Activated naive CD4-positive, alpha-beta T cell treated with anti-CD3 and anti-CD28 coated beads for 36 hours (primary cell): ENCODE measurements around the gene ICAM1. TPM values are rescaled to one million over a fixed set of nuclear protein-coding genes. Genes with fewer than 3 reads are reported as not detected.

Experiments used
- CTCF ChIA-PET: fragments of 350-600 bp; sonication (Branson Sonifier 250); formaldehyde crosslinking; loops from one replicate; lab custom pipeline; 2021; ENCODE audit warnings: antibody characterized with exemption; lab: Charles Lee
- DNase-seq: peaks from one replicate; pipeline ENCODE4 v3.0.0-alpha.2; 2020
- H3K27ac Mint-ChIP-seq: one replicate; pipeline ENCODE4 v1.8.0; 2021; ENCODE audit warnings: mild to moderate bottlenecking, mixed read lengths
- H3K27me3 Mint-ChIP-seq: one replicate; pipeline ENCODE4 v1.8.0; 2021; ENCODE audit warnings: low read depth, mixed read lengths
- H3K36me3 Mint-ChIP-seq: one replicate; pipeline ENCODE4 v1.8.0; 2021; ENCODE audit warnings: low read depth, mixed read lengths
- H3K4me1 Mint-ChIP-seq: one replicate; pipeline ENCODE4 v1.8.0; 2021; ENCODE audit warnings: low read depth, mixed read lengths
- H3K4me3 Mint-ChIP-seq: one replicate; pipeline ENCODE4 v1.8.0; 2021; ENCODE audit warnings: mild to moderate bottlenecking, moderate library complexity, mixed read lengths
- H3K9me3 Mint-ChIP-seq: one replicate; pipeline ENCODE4 v1.8.0; 2021; ENCODE audit warnings: mixed read lengths
- intact Hi-C: fragments of 100-400 bp; cut with micrococcal nuclease; formaldehyde crosslinking; loops from one replicate; pipeline ENCODE4 v1.15.1; 2023
- total RNA-seq, 2 experiments: library from RNA; stranded (reverse); gene quantifications; one replicate each; pipeline ENCODE4 v1.2.3, GENCODE V29; 2021

The ICAM1 gene
- 10 to 100 TPM; 11.5 to 12.0 TPM for total RNA-seq

GRCh38 chr19:10270616-10271394 lies at the start of gene ICAM1:
ICAM1 (plus strand) TSS chr19:10271120; CDS start chr19:10271160, 40 bp downstream.
- H3K27me3 Mint-ChIP-seq, result no peaks in the 10 kb centered on the region
- intact Hi-C loops, result loop anchor here (1.0 to 2.0 kb wide), 5 partner anchors 18 to 232 kb away; partner anchors contain the start of genes FDX2, ICAM5, KEAP1 and RAVER1

GRCh38 chr19:10222201-10222890 lies 48.6 kb upstream of the ICAM1 start:
- no peak overlapping the region for H3K27ac Mint-ChIP-seq
- peaks cover 4% of the 10 kb centered on the region for H3K36me3 Mint-ChIP-seq
- H3K27me3 Mint-ChIP-seq, result no peaks in the 10 kb centered on the region
- H3K4me3 Mint-ChIP-seq, result no peak overlapping the region
- intact Hi-C loops, result no loop called here
- no peak for DNase-seq
- CTCF ChIA-PET, result interaction anchor here (0.7 kb wide), 1 partner anchor 529 kb away, joined by 5 read pairs; no protein-coding TSS in a partner anchor
- no peaks in the 10 kb centered on the region for H3K9me3 Mint-ChIP-seq
- peaks cover 3% of the 10 kb centered on the region for H3K4me1 Mint-ChIP-seq

More at GRCh38 chr19:10270616-10271394, at the start of gene ICAM1:
- Mint-ChIP-seq H3K4me1 (peaks cover 34% of the 10 kb centered on the region), H3K36me3 (peaks cover 13% of the 10 kb centered on the region), H3K9me3 (no peaks in the 10 kb centered on the region), H3K27ac (peak within 1 kb of the TSS; percentile 85), H3K4me3 (peak within 1 kb of the TSS; percentile 78)
- CTCF ChIA-PET, result interaction anchor here (0.6 to 5.4 kb wide), 23 partner anchors 9 to 338 kb away, joined by 3 to 85 read pairs (median 4); partner anchors contain the start of genes ICAM4, ICAM5 and TYK2
- peak; percentile 86 for DNase-seq

- H3K27ac Mint-ChIP-seq, result no peak overlapping the region
- no peak for DNase-seq
- no peak overlapping the region for H3K4me3 Mint-ChIP-seq
- CTCF ChIA-PET, result interaction anchor here (0.6 kb wide), 2 partner anchors 8 to 291 kb away, joined by 4 to 7 read pairs; no protein-coding TSS in a partner anchor
- H3K9me3 Mint-ChIP-seq, result no peaks in the 10 kb centered on the region
- peaks cover 3% of the 10 kb centered on the region for H3K4me1 Mint-ChIP-seq
- peaks cover 4% of the 10 kb centered on the region for H3K36me3 Mint-ChIP-seq
- intact Hi-C loops, result no loop called here
- H3K27me3 Mint-ChIP-seq, result no peaks in the 10 kb centered on the region
Measured at GRCh38 chr19:10223488-10224213, 47.3 kb upstream of the ICAM1 start.

GRCh38 chr19:10224337-10224736 lies 46.6 kb upstream of the ICAM1 start:
- Mint-ChIP-seq H3K4me3 (no peak overlapping the region), H3K4me1 (peaks cover 2% of the 10 kb centered on the region), H3K27ac (no peak overlapping the region), H3K36me3 (peaks cover 4% of the 10 kb centered on the region), H3K9me3 (no peaks in the 10 kb centered on the region), H3K27me3 (no peaks in the 10 kb centered on the region)
- intact Hi-C loops, result no loop called here
- CTCF ChIA-PET, result interaction anchor here (0.6 to 0.7 kb wide), 2 partner anchors 9 to 15 kb away, joined by 3 to 7 read pairs; no protein-coding TSS in a partner anchor
- DNase-seq, result no peak

- peaks cover 12% of the 10 kb centered on the region for H3K4me1 Mint-ChIP-seq
- CTCF ChIA-PET, result interaction anchor here (0.6 to 9.0 kb wide), 3 partner anchors 10 to 24 kb away, joined by 3 to 58 read pairs (median 4); partner anchors contain the start of gene MRPL4
- intact Hi-C loops, result no loop called here
Measured at GRCh38 chr19:10226021-10226375, 44.9 kb upstream of the ICAM1 start.

GRCh38 chr19:10226376-10227025 lies 44.4 kb upstream of the ICAM1 start:
- Mint-ChIP-seq H3K36me3 (peaks cover 4% of the 10 kb centered on the region), H3K27me3 (no peaks in the 10 kb centered on the region), H3K4me3 (no peak overlapping the region), H3K9me3 (no peaks in the 10 kb centered on the region), H3K4me1 (peaks cover 12% of the 10 kb centered on the region), H3K27ac (no peak overlapping the region)
- intact Hi-C loops, result no loop called here
- CTCF ChIA-PET, result interaction anchor here (0.6 to 9.0 kb wide), 4 partner anchors 9 to 142 kb away, joined by 3 to 58 read pairs (median 4); partner anchors contain the start of gene MRPL4
- no peak for DNase-seq

More at GRCh38 chr19:10226021-10226375, 44.9 kb upstream of the ICAM1 start:
- no peaks in the 10 kb centered on the region for H3K27me3 Mint-ChIP-seq
- no peak overlapping the region for H3K4me3 Mint-ChIP-seq
- no peak overlapping the region for H3K27ac Mint-ChIP-seq
- H3K36me3 Mint-ChIP-seq, result peaks cover 4% of the 10 kb centered on the region
- DNase-seq, result no peak
- H3K9me3 Mint-ChIP-seq, result no peaks in the 10 kb centered on the region

- H3K27ac Mint-ChIP-seq, result no peak overlapping the region
- peaks cover 12% of the 10 kb centered on the region for H3K4me1 Mint-ChIP-seq
- DNase-seq, result no peak
- no peaks in the 10 kb centered on the region for H3K27me3 Mint-ChIP-seq
- peaks cover 4% of the 10 kb centered on the region for H3K36me3 Mint-ChIP-seq
- CTCF ChIA-PET, result interaction anchor here (0.7 to 9.0 kb wide), 3 partner anchors 9 to 141 kb away, joined by 3 to 58 read pairs (median 4); partner anchors contain the start of gene MRPL4
- intact Hi-C loops, result no loop called here
- H3K4me3 Mint-ChIP-seq, result no peak overlapping the region
- no peaks in the 10 kb centered on the region for H3K9me3 Mint-ChIP-seq
Measured at GRCh38 chr19:10227026-10227971, 43.6 kb upstream of the ICAM1 start.

- peaks cover 12% of the 10 kb centered on the region for H3K4me1 Mint-ChIP-seq
- H3K27ac Mint-ChIP-seq, result no peak overlapping the region
- no peak for DNase-seq
- no peaks in the 10 kb centered on the region for H3K27me3 Mint-ChIP-seq
- CTCF ChIA-PET, result interaction anchor here (0.6 to 9.0 kb wide), 7 partner anchors 8 to 154 kb away, joined by 3 to 58 read pairs (median 4); partner anchors contain the start of gene MRPL4
- intact Hi-C loops, result no loop called here
- H3K36me3 Mint-ChIP-seq, result peaks cover 4% of the 10 kb centered on the region
- no peak overlapping the region for H3K4me3 Mint-ChIP-seq
- H3K9me3 Mint-ChIP-seq, result no peaks in the 10 kb centered on the region
Measured at GRCh38 chr19:10228393-10228792, 42.5 kb upstream of the ICAM1 start.

GRCh38 chr19:10228920-10229319 lies 42.0 kb upstream of the ICAM1 start:
- no peaks in the 10 kb centered on the region for H3K27me3 Mint-ChIP-seq
- CTCF ChIA-PET, result interaction anchor here (0.6 to 9.0 kb wide), 7 partner anchors 9 to 154 kb away, joined by 3 to 58 read pairs (median 4); partner anchors contain the start of gene MRPL4
- intact Hi-C loops, result loop anchor here (1.0 kb wide), 2 partner anchors 21 to 124 kb away; no protein-coding TSS in a partner anchor
- H3K27ac Mint-ChIP-seq, result no peak overlapping the region
- no peaks in the 10 kb centered on the region for H3K9me3 Mint-ChIP-seq
- peaks cover 3% of the 10 kb centered on the region for H3K36me3 Mint-ChIP-seq
- peaks cover 12% of the 10 kb centered on the region for H3K4me1 Mint-ChIP-seq
- peak; percentile 64 for DNase-seq
- H3K4me3 Mint-ChIP-seq, result peak overlapping the region; percentile 16

GRCh38 chr19:10230173-10230860 lies 40.6 kb upstream of the ICAM1 start:
- Mint-ChIP-seq H3K4me3 (peak overlapping the region; percentile 84), H3K27me3 (no peaks in the 10 kb centered on the region), H3K27ac (peak overlapping the region; percentile 72), H3K36me3 (no peaks in the 10 kb centered on the region), H3K4me1 (peaks cover 16% of the 10 kb centered on the region), H3K9me3 (no peaks in the 10 kb centered on the region)
- CTCF ChIA-PET, result interaction anchor here (0.6 to 9.0 kb wide), 2 partner anchors 20 to 126 kb away, joined by 4 to 58 read pairs; partner anchors contain the start of gene MRPL4
- DNase-seq, result peak; percentile 68
- intact Hi-C loops, result loop anchor here (2.0 kb wide), 1 partner anchor 36 kb away; the partner anchor contains the start of gene DNMT1
